HepG2 (cell line): Measurements from ENCODE around the gene FBXO2. TPM values are rescaled to one million over a fixed set of nuclear protein-coding genes. Genes with fewer than 3 reads are reported as not detected.

ENCODE experiments used
- ATAC-seq: fragments of 200-7000 bp; cut with Tn5 transposase; 3 replicates; pipeline ENCODE4 v1.9.1; 2020; ENCODE audit warnings: mild to moderate bottlenecking, moderate library complexity
- BruUV-seq: library from RNA; stranded (reverse); fragments of 400-500 nt; replicated peaks from 2 replicates; lab custom pipeline; 2021; lab: Mats Ljungman, UMichigan
- CTCF ChIA-PET: fragments of 300-600 bp; formaldehyde crosslinking; extraction: SDS; loops from one replicate; lab custom pipeline; 2021; ENCODE audit warnings: low total read pairs, inconsistent platforms, low intra/inter-chr PET ratio; lab: Yijun Ruan, JAX
- POLR2A ChIA-PET: fragments of 350-600 bp; sonication (Branson Sonifier 250); formaldehyde crosslinking; loops from one replicate; lab custom pipeline; 2020; ENCODE audit warnings: antibody characterized with exemption, inconsistent platforms; lab: Yijun Ruan, JAX
- DNase-seq: peaks from one replicate; pipeline ENCODE4 v3.0.0-alpha.2; 2015; ENCODE audit warnings: low spot score
- FAIRE-seq: peaks from 3 replicates; lab custom pipeline; 2011; peaks lifted over from hg19 to GRCh38; lab: Jason Lieb, UNC
- H2AFZ ChIP-seq: one replicate; pipeline ENCODE4 v1.6.1; 2011; ENCODE audit warnings: low read length, inconsistent platforms
- H3K27ac ChIP-seq: fragments of 300-600 bp; 3 replicates; pipeline ENCODE4 v1.8.0; 2011; ENCODE audit warnings: mixed run types, mild to moderate bottlenecking, mixed read lengths, low read length, inconsistent platforms; ENCODE audit not compliant: insufficient read depth; ENCODE audit errors: extremely low read length
- H3K27me3 ChIP-seq, 2 experiments: fragments of 200-600 bp in 1 of 2; 2 replicates in 1 of 2; 3 replicates in 1 of 2; pipeline versions ENCODE4 v1.6.0 to v1.8.0; 2011; ENCODE audit warnings: low read length in 2 of 2, mild to moderate bottlenecking in 2 of 2, moderate library complexity in 2 of 2, inconsistent platforms in 1 of 2; ENCODE audit not compliant: insufficient read depth in 2 of 2, control insufficient read depth in 1 of 2
- H3K36me3 ChIP-seq, 2 experiments: fragments of 200-600 bp in 1 of 2; replicated peaks in 1 of 2; 2 replicates in 1 of 2; 3 replicates in 1 of 2; pipeline versions ENCODE4 v1.5.1 to v1.8.0; 2011; ENCODE audit warnings: low read length in 2 of 2, inconsistent platforms in 1 of 2; ENCODE audit not compliant: insufficient read depth in 2 of 2, control insufficient read depth in 1 of 2
- H3K4me1 ChIP-seq: 2 replicates; pipeline ENCODE4 v1.5.1; 2012; ENCODE audit warnings: low read length, inconsistent platforms; ENCODE audit not compliant: insufficient read depth
- H3K4me2 ChIP-seq: 2 replicates; pipeline ENCODE4 v1.6.0; 2011; ENCODE audit warnings: low read depth, low read length, inconsistent platforms
- H3K4me3 ChIP-seq, 3 experiments: fragments of 200-600 bp in 1 of 3; sonication (generic), shearing (Covaris generic) in 1 of 3; replicated peaks in 1 of 3; 2 replicates each; pipeline ENCODE4 v1.5.1; 2011 to 2016; ENCODE audit warnings: low read length in 3 of 3, inconsistent platforms in 2 of 3, low read depth in 2 of 3, mild to moderate bottlenecking in 2 of 3, control low read depth in 1 of 3, mixed read lengths in 1 of 3; ENCODE audit not compliant: insufficient read depth in 1 of 3
- H3K79me2 ChIP-seq: one replicate; pipeline ENCODE4 v1.6.1; 2011; ENCODE audit warnings: low read length, inconsistent platforms; ENCODE audit not compliant: insufficient read depth
- H3K9ac ChIP-seq: 2 replicates; pipeline ENCODE4 v1.6.0; 2011; ENCODE audit warnings: mild to moderate bottlenecking, low read depth, low read length, inconsistent platforms; ENCODE audit not compliant: insufficient read depth
- H3K9me3 ChIP-seq: 2 replicates; pipeline ENCODE4 v1.5.1; 2012; ENCODE audit warnings: mild to moderate bottlenecking, low read length
- H4K20me1 ChIP-seq: 2 replicates; pipeline ENCODE4 v1.6.0; 2011; ENCODE audit warnings: inconsistent platforms, mild to moderate bottlenecking, low read length, moderate library complexity; ENCODE audit not compliant: insufficient read depth
- RAD21 ChIP-seq: fragments of 450-650 bp; formaldehyde crosslinking; IDR thresholded peaks from 2 replicates; pipeline ENCODE4 v1.5.0; 2020; ENCODE audit warnings: mild to moderate bottlenecking
- ZBTB4 ChIP-seq: sonication (generic); formaldehyde crosslinking; IDR thresholded peaks from 2 replicates; pipeline ENCODE4 v1.4.0; 2020; ENCODE audit warnings: missing genetic modification reagents, mild to moderate bottlenecking, borderline replicate concordance
- ZBTB40 ChIP-seq, 2 experiments: fragments of 450-650 bp in 1 of 2; sonication (generic) in 1 of 2; formaldehyde crosslinking in 1 of 2; IDR thresholded peaks; 2 replicates each; pipeline versions ENCODE4 v1.6.1 to v1.8.0; 2016 to 2022; ENCODE audit warnings: antibody characterized with exemption in 1 of 2, mild to moderate bottlenecking in 1 of 2, missing genetic modification reagents in 1 of 2
- ZNF18 ChIP-seq: sonication (generic); formaldehyde crosslinking; IDR thresholded peaks from 2 replicates; pipeline ENCODE4 v1.8.0; 2022; ENCODE audit warnings: mild to moderate bottlenecking, missing genetic modification reagents; ENCODE audit not compliant: insufficient replicate concordance
- WGBS: methylation state at CpG from one replicate; pipeline ENCODE4 v1.1.6; 2017; ENCODE audit warnings: low lambda C conversion rate; 5-methylcytosine and 5-hydroxymethylcytosine counted together
- in situ Hi-C: cut with HindIII; loops from 2 replicates; pipeline ENCODE4 v1.10.0; 2017; ENCODE audit warnings: low pct_unique_long_range_greater_than_20kb; ENCODE audit not compliant: extremely low pct_ligation_motif_present
- intact Hi-C: fragments of 100-400 bp; cut with micrococcal nuclease; formaldehyde crosslinking; loops from one replicate; pipeline ENCODE4 v1.10.0; 2022; ENCODE audit not compliant: unreplicated experiment
- polyA plus RNA-seq, 8 experiments: library from polyadenylated mRNA; depleted of rRNA in 3 of 8; stranded (reverse) in 7 of 8; unstranded in 1 of 8; fragments of >200 nt; fragmentation: Illumina TruSeq in 4 of 8; extraction: Trizol in 4 of 8; gene quantifications; 2 replicates each; pipeline versions ENCODE4 v1.2.1 to v1.2.3, GENCODE V29; 2011 to 2016; ENCODE audit warnings: low read depth in 4 of 8, missing spikeins in 1 of 8, mixed read lengths in 1 of 8; ENCODE audit not compliant: insufficient read depth in 1 of 8
- total RNA-seq, 5 experiments: library from RNA; depleted of rRNA; stranded (reverse); fragments of >200 nt; fragmentation: Illumina TruSeq; extraction: Trizol; gene quantifications; 2 replicates each; pipeline ENCODE4 v1.2.3, GENCODE V29; 2016; ENCODE audit warnings: low read depth in 1 of 5

FBXO2 gene
- total and polyA plus RNA-seq, 2 of the 13 experiments (the other 11 are each of a cell fraction or from before 2014, with no cell fraction given) = 79.3 to 112 TPM

- Histone ChIP-seq H2AFZ (no peak overlapping the region), H3K4me3 (no peak overlapping the region), H3K36me3 (peaks cover 7 to 16% of the 10 kb centered on the region in 2 experiments), H3K4me2 (no peak overlapping the region), H3K27me3 (no peaks in the 10 kb centered on the region; a peak in 1 of 5 replicates), H3K27ac (no peak overlapping the region), H4K20me1 (no peaks in the 10 kb centered on the region), H3K4me1 (peaks cover 25% of the 10 kb centered on the region), H3K9ac (no peak overlapping the region), H3K79me2 (no peaks in the 10 kb centered on the region), H3K9me3 (no peaks in the 10 kb centered on the region)
- ATAC-seq (no peak), FAIRE-seq (no peak), DNase-seq (no peak)
- no TSS peak for BruUV-seq
- ChIA-PET POLR2A (no interaction called here), CTCF (no interaction called here)
- WGBS = 91% methylated on average over 4 of the region's 4 CpGs
- in situ Hi-C loops = loop anchor here (5.0 kb wide), 1 partner anchor 58 kb away; no protein-coding TSS in a partner anchor
- intact Hi-C loops = no loop called here
- no peak for TF ChIP-seq ZNF18 (CRISPR knock-in tag)
- no peak for TF ChIP-seq RAD21 (CRISPR knock-in tag)
- TF ChIP-seq ZBTB4 (CRISPR knock-in tag) = no peak
- TF ChIP-seq ZBTB40 (IDR thresholded peaks at IDR 0.05) = no peak
- peak; percentile 87 for TF ChIP-seq ZBTB40 (CRISPR knock-in tag; IDR thresholded peaks at IDR 0.05)
Measured at GRCh38 chr1:11659748-11660147, 5.5 kb upstream of the FBXO2 start.
